ENCODE data around the gene DCD.
"Not testable (repeated sequence)": the region's sequence is repeated elsewhere in the genome, so short reads cannot be mapped to it uniquely, and the experiment has no call there.

DCD gene

GRCh38 chr12:54654926-54655325 lies 6.8 kb upstream of the DCD start:
- TF ChIP-seq CTCF (conservative IDR thresholded peaks at IDR 0.05; ENCODE audit: low read depth, low read length) = no peak
- DNase-seq (ENCODE audit: low read depth) = no peak
- H3K4me3 ChIP-seq (ENCODE audit: low read length) = no peak overlapping the region

- H3K4me3 ChIP-seq (ENCODE audit: low read length) = no peak overlapping the region
- no peak for TF ChIP-seq CTCF (conservative IDR thresholded peaks at IDR 0.05; ENCODE audit: low read depth, low read length)
- no peak for DNase-seq (ENCODE audit: low read depth)
These were observed 4.9 kb upstream of the DCD start for GRCh38 chr12:54653025-54653424.

GRCh38 chr12:54650889-54651288 lies 2.7 kb upstream of the DCD start:
- no peak overlapping the region for H3K4me3 ChIP-seq (ENCODE audit: low read length)
- no peak for DNase-seq (ENCODE audit: low read depth)

GRCh38 chr12:54650409-54650808 lies 2.2 kb upstream of the DCD start:
- TF ChIP-seq CTCF (conservative IDR thresholded peaks at IDR 0.05; ENCODE audit: low read depth, low read length) = no peak
- DNase-seq (ENCODE audit: low read depth) = no peak

More at GRCh38 chr12:54650889-54651288, 2.7 kb upstream of the DCD start:
- no peak for TF ChIP-seq CTCF (conservative IDR thresholded peaks at IDR 0.05; ENCODE audit: low read depth, low read length)

GRCh38 chr12:54649825-54650224 lies 1.7 kb upstream of the DCD start:
- no peak overlapping the region for H3K4me3 ChIP-seq (ENCODE audit: low read length)
- DNase-seq (ENCODE audit: low read depth) = no peak
- TF ChIP-seq CTCF (conservative IDR thresholded peaks at IDR 0.05; ENCODE audit: low read depth, low read length) = no peak

More at GRCh38 chr12:54650409-54650808, 2.2 kb upstream of the DCD start:
- no peak overlapping the region for H3K4me3 ChIP-seq (ENCODE audit: low read length)

GRCh38 chr12:54641554-54641953 lies 6.6 kb downstream of the DCD start:
- TF ChIP-seq CTCF (conservative IDR thresholded peaks at IDR 0.05; ENCODE audit: low read depth, low read length) = no peak
- H3K4me3 ChIP-seq (ENCODE audit: low read length) = no peak overlapping the region
- DNase-seq (ENCODE audit: low read depth) = no peak

- no peak for DNase-seq (ENCODE audit: low read depth)
- TF ChIP-seq CTCF (conservative IDR thresholded peaks at IDR 0.05; ENCODE audit: low read depth, low read length) = no peak
- no peak overlapping the region for H3K4me3 ChIP-seq (ENCODE audit: low read length)
These were observed 7.1 kb downstream of the DCD start for GRCh38 chr12:54641089-54641488.

GRCh38 chr12:54639112-54639511 lies 9.1 kb downstream of the DCD start:
- not testable (repeated sequence) for DNase-seq (ENCODE audit: low read depth); H3K4me3 ChIP-seq (ENCODE audit: low read length)
